ENCODE data around the gene CDYL2. TPM values are rescaled to one million over a fixed set of nuclear protein-coding genes. Genes with fewer than 3 reads are reported as not detected.

Gene CDYL2
- total and polyA plus RNA-seq, 4 donors, result 0.46 to 12.8 (median 5.2) TPM

DNA sequence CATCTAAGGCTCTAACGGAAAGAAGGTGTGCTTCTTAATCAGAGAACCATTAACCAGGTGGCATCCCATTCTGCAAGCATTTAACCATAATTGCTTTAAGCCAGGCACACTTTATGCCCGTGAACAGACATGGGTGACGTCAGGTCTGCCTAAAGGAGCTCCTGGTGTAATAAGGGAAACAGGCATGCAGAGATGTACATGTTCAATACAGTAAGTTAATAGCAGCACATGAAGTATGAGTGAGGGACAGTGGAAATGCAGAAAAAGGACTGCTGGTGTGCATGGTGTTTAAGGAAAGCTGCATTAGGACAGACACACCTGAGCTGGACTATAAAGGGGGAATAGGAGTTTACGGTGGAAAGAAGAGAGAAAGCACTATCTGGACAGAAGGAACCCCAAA, 245.0 kb downstream of the CDYL2 start:
- DNase-seq (no peak), ATAC-seq (ENCODE audit: low FRiP score) (no peak)
- intact Hi-C loops (cut with DNase I), result no loop called here
- WGBS, 2 donors, result 55 to 72% methylated on average over 4 of the region's 4 CpGs
- Histone ChIP-seq H3K4me3 (ENCODE audit: low read length in 2 of 2) (no peak overlapping the region), H3K9me3 (ENCODE audit: control insufficient read depth, low read length) (no peaks in the 10 kb centered on the region), H3K36me3 (ENCODE audit: control insufficient read depth in 1 of 2, insufficient read depth in 2 of 2, low read length in 1 of 2) (no peaks in the 10 kb centered on the region), H3K27ac (ENCODE audit: low read depth in 1 of 2, low read length in 2 of 2) (no peak overlapping the region), H3K4me1 (ENCODE audit: control insufficient read depth in 1 of 2, insufficient read depth in 2 of 2, low read length in 2 of 2) (no peaks in the 10 kb centered on the region), H3K27me3 (ENCODE audit: control insufficient read depth in 1 of 2, insufficient read depth in 2 of 2, low read length in 1 of 2) (no peaks in the 10 kb centered on the region)

DNA sequence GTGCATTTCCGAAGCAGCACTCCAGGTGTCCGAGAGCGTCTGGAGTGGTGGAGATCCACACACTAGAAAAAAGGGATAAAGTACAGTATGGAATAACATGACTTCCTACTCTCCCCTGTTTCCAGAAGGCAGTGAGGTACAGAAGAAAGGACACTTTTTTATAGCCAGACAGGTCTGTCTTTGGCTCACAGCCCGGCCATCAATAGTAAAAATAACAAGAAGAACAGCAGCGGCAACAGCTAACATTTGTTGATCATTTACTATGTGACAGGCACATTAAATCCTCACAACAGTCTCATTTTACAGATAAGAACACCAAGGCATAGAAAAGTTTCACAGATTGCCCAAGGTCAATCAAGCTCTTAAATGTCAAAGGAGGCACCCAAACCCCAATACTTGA, 247.4 kb downstream of the CDYL2 start:
- Histone ChIP-seq H3K9me3 (ENCODE audit: control insufficient read depth, low read length) (no peaks in the 10 kb centered on the region), H3K4me3 (ENCODE audit: low read length in 2 of 2) (no peak overlapping the region), H3K27me3 (ENCODE audit: control insufficient read depth in 1 of 2, insufficient read depth in 2 of 2, low read length in 1 of 2) (peaks cover 0 to 3% of the 10 kb centered on the region in 2 donors), H3K36me3 (ENCODE audit: control insufficient read depth in 1 of 2, insufficient read depth in 2 of 2, low read length in 1 of 2) (no peaks in the 10 kb centered on the region), H3K4me1 (ENCODE audit: control insufficient read depth in 1 of 2, insufficient read depth in 2 of 2, low read length in 2 of 2) (no peaks in the 10 kb centered on the region), H3K27ac (ENCODE audit: low read depth in 1 of 2, low read length in 2 of 2) (no peak overlapping the region)
- DNase-seq (no peak), ATAC-seq (ENCODE audit: low FRiP score) (no peak)
- intact Hi-C loops (cut with DNase I), result no loop called here
- WGBS, 2 donors, result 69 to 77% methylated on average over 5 of the region's 5 CpGs

DNA sequence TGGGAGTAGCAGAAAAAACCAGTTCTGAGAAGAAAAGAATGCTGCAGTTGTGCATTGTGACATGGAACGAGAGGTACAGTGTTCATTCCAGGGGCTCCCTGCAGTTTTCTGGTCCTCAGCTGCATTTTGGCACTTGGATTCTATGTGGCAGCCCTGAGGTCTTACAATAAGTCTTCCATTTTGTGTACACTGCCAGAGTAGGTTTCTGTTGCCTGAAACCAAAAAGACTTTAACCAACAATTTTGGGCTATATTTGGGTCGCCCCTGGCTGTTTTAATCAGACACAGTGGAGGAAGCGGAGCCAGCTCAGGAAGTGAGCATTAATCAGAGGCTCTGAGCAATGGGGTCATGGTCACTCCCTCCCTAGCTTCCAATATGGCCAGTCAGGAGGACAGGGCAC, 247.9 kb downstream of the CDYL2 start:
- 51% methylated on average over 3 of the region's 3 CpGs for WGBS, 2 donors
- no peak overlapping the region for H3K27ac ChIP-seq (ENCODE audit: low read depth in 1 of 2, low read length in 2 of 2)
- no peak for DNase-seq
- H3K4me1 ChIP-seq (ENCODE audit: control insufficient read depth in 1 of 2, insufficient read depth in 2 of 2, low read length in 2 of 2), result no peaks in the 10 kb centered on the region
- no peak for ATAC-seq (ENCODE audit: low FRiP score)
- peaks cover 0 to 3% of the 10 kb centered on the region in 2 donors for H3K27me3 ChIP-seq (ENCODE audit: control insufficient read depth in 1 of 2, insufficient read depth in 2 of 2, low read length in 1 of 2)
- intact Hi-C loops (cut with DNase I), result no loop called here
- no peaks in the 10 kb centered on the region for H3K9me3 ChIP-seq (ENCODE audit: control insufficient read depth, low read length)
- no peaks in the 10 kb centered on the region for H3K36me3 ChIP-seq (ENCODE audit: control insufficient read depth in 1 of 2, insufficient read depth in 2 of 2, low read length in 1 of 2)
- H3K4me3 ChIP-seq (ENCODE audit: low read length in 2 of 2), result no peak overlapping the region

DNA sequence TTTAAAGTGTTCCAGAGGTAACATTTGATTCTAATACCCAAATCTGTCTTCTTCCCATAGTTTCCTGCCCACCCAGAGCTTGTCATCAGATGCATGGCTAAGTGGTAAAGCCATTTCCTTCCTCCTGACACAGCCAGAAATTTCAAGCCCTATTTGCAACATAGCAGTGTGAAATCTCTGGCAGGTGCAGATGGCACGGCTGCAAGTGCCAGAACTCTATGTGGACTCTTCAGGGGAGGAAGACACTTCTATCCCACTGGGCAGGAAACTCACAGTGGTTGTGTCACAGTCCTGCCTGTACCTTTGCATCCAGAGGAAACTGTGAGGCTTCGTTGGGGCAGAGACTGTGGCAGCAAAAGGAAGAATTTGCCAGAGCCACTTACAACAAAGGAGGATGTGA, 250.4 kb downstream of the CDYL2 start:
- no peak for ATAC-seq (ENCODE audit: low FRiP score)

DNA sequence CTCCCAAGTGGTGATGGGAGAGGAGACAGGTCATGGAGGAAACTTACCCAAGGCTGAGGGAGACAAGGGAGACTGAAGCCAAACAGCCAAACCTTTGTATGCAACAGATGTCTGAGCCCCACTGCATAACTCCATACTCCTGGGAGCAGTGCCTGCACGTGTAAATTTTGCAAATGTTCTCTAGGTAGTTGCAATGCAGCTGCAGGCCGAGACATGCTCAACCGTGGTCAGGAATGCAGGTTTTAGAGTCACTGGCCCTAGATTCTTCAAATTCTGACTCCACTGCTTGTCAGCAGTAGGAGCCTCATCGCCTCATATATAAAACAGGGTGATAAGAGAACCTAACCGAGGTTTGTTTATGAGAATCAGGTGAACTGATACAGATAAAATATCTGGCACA, 252.1 kb downstream of the CDYL2 start:
- Histone ChIP-seq H3K27ac (ENCODE audit: low read depth in 1 of 2, low read length in 2 of 2) (no peak overlapping the region), H3K4me3 (ENCODE audit: low read length in 2 of 2) (no peak overlapping the region), H3K36me3 (ENCODE audit: control insufficient read depth in 1 of 2, insufficient read depth in 2 of 2, low read length in 1 of 2) (no peaks in the 10 kb centered on the region), H3K4me1 (ENCODE audit: control insufficient read depth in 1 of 2, insufficient read depth in 2 of 2, low read length in 2 of 2) (no peaks in the 10 kb centered on the region), H3K9me3 (ENCODE audit: control insufficient read depth, low read length) (no peaks in the 10 kb centered on the region), H3K27me3 (ENCODE audit: control insufficient read depth in 1 of 2, insufficient read depth in 2 of 2, low read length in 1 of 2) (peaks cover 0 to 3% of the 10 kb centered on the region in 2 donors)
- DNase-seq, result no peak
- WGBS, 2 donors, result 33 to 46% methylated on average over 5 of the region's 5 CpGs
- ATAC-seq (ENCODE audit: low FRiP score), result no peak
- intact Hi-C loops (cut with DNase I), result no loop called here

More for the DNA sequence above, 250.4 kb downstream of the CDYL2 start:
- H3K4me3 ChIP-seq (ENCODE audit: low read length in 2 of 2), result no peak overlapping the region
- no peak for DNase-seq
- H3K27me3 ChIP-seq (ENCODE audit: control insufficient read depth in 1 of 2, insufficient read depth in 2 of 2, low read length in 1 of 2), result peaks cover 0 to 3% of the 10 kb centered on the region in 2 donors
- H3K36me3 ChIP-seq (ENCODE audit: control insufficient read depth in 1 of 2, insufficient read depth in 2 of 2, low read length in 1 of 2), result no peaks in the 10 kb centered on the region
- H3K4me1 ChIP-seq (ENCODE audit: control insufficient read depth in 1 of 2, insufficient read depth in 2 of 2, low read length in 2 of 2), result no peaks in the 10 kb centered on the region
- H3K9me3 ChIP-seq (ENCODE audit: control insufficient read depth, low read length), result no peaks in the 10 kb centered on the region
- no peak overlapping the region for H3K27ac ChIP-seq (ENCODE audit: low read depth in 1 of 2, low read length in 2 of 2)
- 30 to 33% methylated on average over 2 of the region's 2 CpGs for WGBS, 2 donors
- intact Hi-C loops (cut with DNase I), result no loop called here

Other genes with a start within 250 kb of the CDYL2 start
- 10 to 100 TPM; 33.0 to 33.2 TPM for gene CMC2, start 202.3 kb upstream of the CDYL2 start, total RNA-seq
- 100 to 1,000 TPM in 1 of 2 donors, 10 to 100 TPM in 1; 31.3 to 108 TPM for gene CMC2, start 202.3 kb upstream of the CDYL2 start, polyA plus RNA-seq
- 1 to 10 TPM; 4.4 to 5.3 TPM for gene CENPN, start 202.6 kb upstream of the CDYL2 start, total RNA-seq
- 1 to 10 TPM; 5.5 to 7.0 TPM for gene CENPN, start 202.6 kb upstream of the CDYL2 start, polyA plus RNA-seq
- gene ATMIN, start 231.2 kb upstream of the CDYL2 start, total RNA-seq, result 10 to 100 TPM; 26.1 to 29.1 TPM
- gene ATMIN, start 231.2 kb upstream of the CDYL2 start, polyA plus RNA-seq, result 10 to 100 TPM in 1 of 2 donors, 1 to 10 TPM in 1; 9.4 to 10.4 TPM

Measured in aorta (tissue), 5 donors.